Activated CD8-positive, alpha-beta memory T cell treated with anti-CD3 and anti-CD28 coated beads for 1 hour (primary cell): ENCODE results near the gene SH3RF3.

Experiments
- DNase-seq, 2 donors: peaks; one replicate each; pipeline ENCODE4 v3.0.0-alpha.2; 2020; ENCODE audit warnings: low read depth in 1 of 2; ENCODE audit errors: extremely low read depth in 1 of 2

The SH3RF3 gene

GRCh38 chr2:109197491-109198418 lies 68.8 kb downstream of the SH3RF3 start:
- no peak for DNase-seq

GRCh38 chr2:109199790-109200189 lies 70.8 kb downstream of the SH3RF3 start:
- no peak for DNase-seq

- no peak for DNase-seq
Observed at GRCh38 chr2:109200616-109201464, 71.8 kb downstream of the SH3RF3 start.

GRCh38 chr2:109201465-109202327 lies 72.7 kb downstream of the SH3RF3 start:
- no peak for DNase-seq

GRCh38 chr2:109202486-109202885 lies 73.5 kb downstream of the SH3RF3 start:
- DNase-seq, result no peak

- DNase-seq, result no peak
Observed at GRCh38 chr2:109203246-109204011, 74.4 kb downstream of the SH3RF3 start.

GRCh38 chr2:109204412-109204811 lies 75.4 kb downstream of the SH3RF3 start:
- no peak for DNase-seq

- DNase-seq, result no peak
Observed at GRCh38 chr2:109205447-109205846, 76.4 kb downstream of the SH3RF3 start.

- no peak for DNase-seq
Observed at GRCh38 chr2:109206569-109207146, 77.7 kb downstream of the SH3RF3 start.

- DNase-seq, result no peak
Observed at GRCh38 chr2:109207176-109207575, 78.2 kb downstream of the SH3RF3 start.

GRCh38 chr2:109208071-109208950 lies 79.3 kb downstream of the SH3RF3 start:
- no peak for DNase-seq

GRCh38 chr2:109208951-109209335 lies 79.9 kb downstream of the SH3RF3 start:
- no peak for DNase-seq

GRCh38 chr2:109209412-109209811 lies 80.4 kb downstream of the SH3RF3 start:
- DNase-seq, result no peak

GRCh38 chr2:109209941-109210340 lies 80.9 kb downstream of the SH3RF3 start:
- no peak for DNase-seq

GRCh38 chr2:109210431-109211200 lies 81.6 kb downstream of the SH3RF3 start:
- DNase-seq, result no peak

- DNase-seq, result no peak
Observed at GRCh38 chr2:109211315-109211714, 82.3 kb downstream of the SH3RF3 start.

- no peak for DNase-seq
Observed at GRCh38 chr2:109212836-109213563, 84.0 kb downstream of the SH3RF3 start.
